GM12874 (cell line): ENCODE data around the gene WDR89.

Source experiments
- TF ChIP-seq, protein P1 (sequence below): IDR thresholded peaks from 2 replicates; pipeline ENCODE4 v1.5.1; 2011; ENCODE audit warnings: low read depth, mild to moderate bottlenecking, control low read depth, low read length, moderate library complexity; ENCODE audit not compliant: insufficient read depth

The WDR89 gene

DNA sequence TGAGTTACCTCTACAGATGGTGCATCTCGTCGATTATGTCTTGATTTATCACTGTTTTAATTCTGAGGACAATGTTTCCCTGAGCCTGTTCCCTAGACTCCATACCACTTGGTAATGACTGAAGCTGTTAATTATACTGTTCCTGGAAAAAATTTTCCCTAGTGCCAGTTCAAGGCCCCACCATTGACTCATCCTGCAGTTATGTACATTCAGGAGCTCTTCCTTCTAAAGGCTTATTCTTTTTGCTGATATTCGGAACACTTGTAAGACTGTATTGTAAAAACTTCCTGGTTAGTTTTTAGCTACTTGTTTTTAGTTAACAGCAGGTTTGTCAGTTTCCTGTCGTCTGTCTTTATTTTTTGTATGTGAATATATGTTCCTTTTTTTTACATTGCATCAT is 68.1 kb downstream of the WDR89 start:
- TF ChIP-seq, protein P1, sequence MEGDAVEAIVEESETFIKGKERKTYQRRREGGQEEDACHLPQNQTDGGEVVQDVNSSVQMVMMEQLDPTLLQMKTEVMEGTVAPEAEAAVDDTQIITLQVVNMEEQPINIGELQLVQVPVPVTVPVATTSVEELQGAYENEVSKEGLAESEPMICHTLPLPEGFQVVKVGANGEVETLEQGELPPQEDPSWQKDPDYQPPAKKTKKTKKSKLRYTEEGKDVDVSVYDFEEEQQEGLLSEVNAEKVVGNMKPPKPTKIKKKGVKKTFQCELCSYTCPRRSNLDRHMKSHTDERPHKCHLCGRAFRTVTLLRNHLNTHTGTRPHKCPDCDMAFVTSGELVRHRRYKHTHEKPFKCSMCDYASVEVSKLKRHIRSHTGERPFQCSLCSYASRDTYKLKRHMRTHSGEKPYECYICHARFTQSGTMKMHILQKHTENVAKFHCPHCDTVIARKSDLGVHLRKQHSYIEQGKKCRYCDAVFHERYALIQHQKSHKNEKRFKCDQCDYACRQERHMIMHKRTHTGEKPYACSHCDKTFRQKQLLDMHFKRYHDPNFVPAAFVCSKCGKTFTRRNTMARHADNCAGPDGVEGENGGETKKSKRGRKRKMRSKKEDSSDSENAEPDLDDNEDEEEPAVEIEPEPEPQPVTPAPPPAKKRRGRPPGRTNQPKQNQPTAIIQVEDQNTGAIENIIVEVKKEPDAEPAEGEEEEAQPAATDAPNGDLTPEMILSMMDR, result no peak

DNA sequence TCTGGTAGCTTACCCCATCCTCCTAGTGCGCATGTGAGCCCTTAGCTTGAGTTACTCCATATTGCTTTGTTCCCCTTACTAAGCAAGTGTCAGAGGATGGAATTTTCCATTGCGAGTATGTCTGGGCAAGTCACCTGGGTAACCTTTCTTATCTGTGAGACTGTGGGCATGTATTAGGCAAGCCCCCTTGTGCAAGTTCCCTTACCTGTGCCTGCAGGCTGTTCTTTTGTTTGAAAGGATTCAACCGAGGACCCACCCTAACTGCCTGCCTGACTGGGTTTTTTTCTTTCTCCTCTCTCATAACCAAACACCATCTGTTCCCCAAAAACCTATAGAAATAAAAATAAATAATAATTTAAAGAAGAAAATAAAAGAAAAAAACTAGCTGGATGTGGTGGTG is 76.2 kb downstream of the WDR89 start:
- TF ChIP-seq, protein P1, result no peak

DNA sequence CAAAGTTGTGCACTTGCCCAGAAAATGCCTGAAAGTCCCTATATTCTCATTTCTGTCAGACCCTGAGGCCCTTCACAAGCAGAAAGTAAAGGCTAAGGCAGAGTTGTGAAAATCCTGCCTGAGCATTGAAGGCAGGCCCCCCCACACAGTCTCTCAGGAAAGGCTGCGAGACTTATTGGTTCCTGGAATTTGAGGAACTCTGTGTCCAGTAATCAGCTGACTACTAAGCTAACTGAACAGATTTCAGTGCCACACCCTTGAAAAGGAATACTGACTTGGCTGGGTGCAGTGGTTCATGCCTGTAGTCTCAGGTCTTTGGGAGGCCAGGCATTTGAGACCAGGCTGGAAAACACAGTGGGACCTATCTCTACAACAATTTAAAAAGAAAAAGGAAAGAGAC is 77.4 kb downstream of the WDR89 start:
- TF ChIP-seq, protein P1, result no peak

DNA sequence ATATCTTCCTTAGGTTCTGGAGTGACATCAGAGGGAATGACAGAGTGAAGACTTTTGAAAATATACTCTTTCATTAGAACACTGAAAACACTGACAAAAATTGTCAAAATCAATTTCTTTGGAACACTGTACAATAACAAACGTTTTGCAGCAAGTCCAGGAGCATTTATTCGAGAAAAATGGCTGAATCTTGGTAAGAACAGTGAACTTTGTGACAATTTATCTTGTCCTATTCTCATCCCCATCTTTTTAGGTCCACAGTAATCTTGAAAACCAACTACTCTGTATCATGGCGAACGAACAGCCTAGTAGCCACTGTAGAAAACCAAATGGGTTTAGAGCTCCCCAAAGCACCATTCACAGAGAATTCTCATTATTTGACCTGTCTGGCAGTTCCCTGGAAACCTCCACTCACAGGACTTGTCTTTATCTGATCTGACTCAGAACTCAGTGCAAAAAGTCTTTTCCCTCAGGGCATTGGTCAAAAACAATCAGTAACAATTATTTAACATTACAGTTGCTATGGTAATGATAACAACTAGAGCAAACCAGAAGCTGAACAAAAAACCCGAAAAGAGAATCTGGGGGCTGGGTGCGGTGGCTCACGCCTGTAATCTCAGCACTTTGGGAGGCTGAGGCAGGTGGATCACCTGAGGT is 78.2 kb downstream of the WDR89 start:
- TF ChIP-seq, protein P1, result no peak

DNA sequence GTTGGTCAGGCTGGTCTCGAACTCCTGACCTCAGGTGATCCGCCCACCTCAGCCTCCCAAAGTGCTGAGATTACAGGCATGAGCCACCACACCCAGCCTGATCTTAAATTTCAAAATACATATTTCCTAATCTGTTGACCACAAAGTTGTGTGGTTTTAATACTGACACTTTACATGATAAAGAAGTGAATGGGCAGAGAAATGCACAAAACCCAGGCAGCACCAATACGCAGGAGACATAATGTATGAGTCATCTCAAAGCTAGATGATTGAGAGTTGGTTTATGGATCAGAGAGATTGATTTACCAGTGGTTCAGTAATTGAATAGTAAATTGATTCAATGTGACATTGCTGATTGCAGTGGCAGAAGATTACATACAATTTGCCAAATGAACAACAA is 79.3 kb downstream of the WDR89 start:
- TF ChIP-seq, protein P1, result no peak

DNA sequence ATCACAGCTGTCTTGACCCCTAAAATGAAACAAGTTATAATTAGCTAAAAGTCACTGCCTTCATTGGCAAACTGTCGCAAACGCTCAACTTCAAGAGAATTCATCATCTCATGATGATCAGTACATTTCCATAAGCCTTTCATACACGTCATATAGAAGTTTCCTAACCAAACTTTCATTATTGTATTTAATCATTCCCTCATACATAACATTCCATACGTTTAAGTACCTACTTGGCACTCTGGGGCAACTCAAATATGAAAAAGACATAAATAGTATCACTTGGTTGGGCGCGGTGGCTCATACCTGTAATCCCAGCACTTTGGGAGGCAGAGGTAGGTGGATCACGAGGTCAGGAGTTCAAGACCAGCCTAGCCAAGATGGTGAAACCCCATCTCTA is 86.1 kb downstream of the WDR89 start:
- TF ChIP-seq, protein P1, result no peak

DNA sequence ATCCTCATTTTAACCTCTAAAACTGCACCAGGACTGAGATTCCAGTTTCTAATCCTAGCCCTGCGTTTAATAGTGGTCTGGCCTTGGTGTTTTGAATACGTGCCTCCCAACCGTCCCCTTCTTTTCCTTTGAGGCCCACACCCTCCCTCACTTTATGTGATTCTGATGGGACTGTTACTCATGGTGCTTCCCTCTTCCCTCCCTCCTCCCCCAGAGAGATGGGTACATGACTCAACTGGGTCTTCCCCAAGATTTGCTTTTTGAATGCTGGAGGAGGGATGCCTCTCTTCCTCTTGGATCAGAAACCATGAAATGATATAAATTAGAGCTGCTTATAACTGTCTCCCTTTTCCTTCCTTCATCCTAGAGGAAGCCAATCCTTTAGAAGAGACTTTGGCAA is 90.3 kb downstream of the WDR89 start:
- TF ChIP-seq, protein P1, result no peak
